Neural progenitor cell (in vitro differentiated cells): ENCODE measurements around the gene RNH1. TPM values are rescaled to one million over a fixed set of nuclear protein-coding genes. Genes with fewer than 3 reads are reported as not detected.
A peak's percentile ranks its signal among the peaks of the same experiment; 100 is the strongest.

Source experiments
- DNase-seq: peaks from one replicate; pipeline ENCODE4 v3.0.0-alpha.2; 2016; ENCODE audit warnings: low spot score
- H2AFZ ChIP-seq: fragments of 200-600 bp; sonication (generic); replicated peaks from 2 replicates; pipeline ENCODE4 v1.6.1; 2016; ENCODE audit warnings: antibody characterized with exemption
- H3F3A ChIP-seq: fragments of 200-600 bp; sonication (generic); 2 replicates; pipeline ENCODE4 v1.6.1; 2016; ENCODE audit warnings: antibody characterized with exemption, low read depth
- H3K27ac ChIP-seq: fragments of 200-600 bp; sonication (generic); 2 replicates; pipeline ENCODE4 v1.5.1; 2016; ENCODE audit warnings: mild to moderate bottlenecking
- H3K27me3 ChIP-seq: fragments of 200-600 bp; sonication (generic); 2 replicates; pipeline ENCODE4 v1.6.1; 2016; ENCODE audit warnings: mild to moderate bottlenecking, moderate library complexity
- H3K36me3 ChIP-seq: fragments of 200-600 bp; sonication (generic); 2 replicates; pipeline ENCODE4 v1.5.1; 2016
- H3K4me1 ChIP-seq: fragments of 200-600 bp; sonication (generic); 2 replicates; pipeline ENCODE4 v1.6.1; 2016; ENCODE audit warnings: mixed run types
- H3K4me2 ChIP-seq: fragments of 200-600 bp; sonication (generic); 2 replicates; pipeline ENCODE4 v1.6.1; 2016
- H3K4me3 ChIP-seq: fragments of 200-600 bp; sonication (generic); 2 replicates; pipeline ENCODE4 v1.5.1; 2016
- H3K79me2 ChIP-seq: fragments of 200-600 bp; sonication (generic); 2 replicates; pipeline ENCODE4 v1.6.1; 2016; ENCODE audit warnings: low read depth
- H3K9ac ChIP-seq: fragments of 200-600 bp; sonication (generic); 2 replicates; pipeline ENCODE4 v1.6.1; 2016
- H3K9me3 ChIP-seq: fragments of 200-600 bp; sonication (generic); 2 replicates; pipeline ENCODE4 v1.5.1; 2016; ENCODE audit warnings: low read depth
- H4K20me1 ChIP-seq: fragments of 200-600 bp; sonication (generic); 2 replicates; pipeline ENCODE4 v1.6.1; 2016; ENCODE audit warnings: low read depth
- H3K27ac Mint-ChIP-seq: 3 replicates; pipeline ENCODE4 v1.8.0; 2021; ENCODE audit warnings: mixed read lengths
- H3K27me3 Mint-ChIP-seq: 2 replicates; pipeline ENCODE4 v1.8.0; 2022; ENCODE audit warnings: low read depth, mild to moderate bottlenecking, inconsistent platforms, moderate library complexity, mixed read lengths; ENCODE audit not compliant: insufficient read depth
- H3K36me3 Mint-ChIP-seq: 3 replicates; pipeline ENCODE4 v1.8.0; 2021; ENCODE audit warnings: mixed read lengths
- H3K4me1 Mint-ChIP-seq: 3 replicates; pipeline ENCODE4 v1.8.0; 2021; ENCODE audit warnings: mixed read lengths
- H3K4me3 Mint-ChIP-seq: 3 replicates; pipeline ENCODE4 v1.8.0; 2021; ENCODE audit warnings: mild to moderate bottlenecking, moderate library complexity, mixed read lengths
- H3K9me3 Mint-ChIP-seq: 3 replicates; pipeline ENCODE4 v1.8.0; 2020; ENCODE audit warnings: mixed read lengths
- CTCF ChIP-seq: fragments of 200-600 bp; sonication (generic); IDR thresholded peaks from 2 replicates; pipeline ENCODE4 v1.5.1; 2017; ENCODE audit warnings: antibody characterized with exemption, mild to moderate bottlenecking
- EZH2 ChIP-seq: fragments of 200-600 bp; sonication (generic); IDR thresholded peaks from 2 replicates; pipeline ENCODE4 v1.6.1; 2017; ENCODE audit warnings: antibody characterized with exemption, mild to moderate bottlenecking, moderate library complexity
- EZH2phosphoT487 ChIP-seq: fragments of 200-600 bp; sonication (generic); IDR thresholded peaks from 2 replicates; pipeline ENCODE4 v1.6.1; 2017; ENCODE audit warnings: antibody characterized with exemption
- total RNA-seq: library from RNA; depleted of rRNA; stranded (reverse); fragments of >200 nt; gene quantifications from 2 replicates; pipeline ENCODE4 v1.2.3, GENCODE V29; 2015; ENCODE audit warnings: low replicate concordance

RNH1 gene
- total RNA-seq, 1 donor from 2014 or later = 10.5 TPM

- TF ChIP-seq EZH2phosphoT487 = no peak
- TF ChIP-seq EZH2 = no peak
- TF ChIP-seq CTCF = no peak
- H3K4me3 Mint-ChIP-seq = no peak overlapping the region
- no peak for DNase-seq
- Histone ChIP-seq H3K4me1 (peaks cover 4% of the 10 kb centered on the region), H3K4me3 (no peak overlapping the region), H3K27ac (no peak overlapping the region), H2AFZ (no peak overlapping the region), H3F3A (peaks cover 3% of the 10 kb centered on the region), H3K4me2 (no peak overlapping the region), H3K36me3 (no peaks in the 10 kb centered on the region), H3K9me3 (no peaks in the 10 kb centered on the region), H3K9ac (no peak overlapping the region), H4K20me1 (peaks cover 40% of the 10 kb centered on the region), H3K79me2 (peaks cover 76% of the 10 kb centered on the region), H3K27me3 (no peaks in the 10 kb centered on the region)
- H3K27me3 Mint-ChIP-seq = peaks cover 3% of the 10 kb centered on the region
- H3K4me1 Mint-ChIP-seq = peaks cover 20% of the 10 kb centered on the region
- no peak overlapping the region for H3K27ac Mint-ChIP-seq
- peaks cover 13% of the 10 kb centered on the region for H3K36me3 Mint-ChIP-seq
- H3K9me3 Mint-ChIP-seq = no peaks in the 10 kb centered on the region
Measured at GRCh38 chr11:454801-455565, 52.1 kb downstream of the RNH1 start.

GRCh38 chr11:454043-454442 lies 53.0 kb downstream of the RNH1 start:
- no peak for TF ChIP-seq EZH2
- no peak for TF ChIP-seq CTCF
- no peak for TF ChIP-seq EZH2phosphoT487
- Histone ChIP-seq H4K20me1 (peaks cover 40% of the 10 kb centered on the region), H3K9me3 (no peaks in the 10 kb centered on the region), H3F3A (peaks cover 12% of the 10 kb centered on the region), H3K9ac (no peak overlapping the region), H3K4me1 (peaks cover 4% of the 10 kb centered on the region), H3K36me3 (no peaks in the 10 kb centered on the region), H3K27ac (no peak overlapping the region), H3K79me2 (peaks cover 83% of the 10 kb centered on the region), H3K27me3 (no peaks in the 10 kb centered on the region), H3K4me3 (no peak overlapping the region), H3K4me2 (no peak overlapping the region), H2AFZ (no peak overlapping the region)
- peaks cover 13% of the 10 kb centered on the region for H3K36me3 Mint-ChIP-seq
- peak overlapping the region; percentile 35 for H3K4me3 Mint-ChIP-seq
- no peak overlapping the region for H3K27ac Mint-ChIP-seq
- H3K9me3 Mint-ChIP-seq = no peaks in the 10 kb centered on the region
- peaks cover 3% of the 10 kb centered on the region for H3K27me3 Mint-ChIP-seq
- no peak for DNase-seq
- peaks cover 20% of the 10 kb centered on the region for H3K4me1 Mint-ChIP-seq

GRCh38 chr11:453564-453963 lies 53.5 kb downstream of the RNH1 start:
- H3K79me2 ChIP-seq = peaks cover 84% of the 10 kb centered on the region
- H2AFZ ChIP-seq = no peak overlapping the region
- H3K27me3 Mint-ChIP-seq = peaks cover 5% of the 10 kb centered on the region
- H3K27me3 ChIP-seq = no peaks in the 10 kb centered on the region
- no peaks in the 10 kb centered on the region for H3K9me3 ChIP-seq
- peaks cover 40% of the 10 kb centered on the region for H4K20me1 ChIP-seq
- H3K4me3 ChIP-seq = no peak overlapping the region
- no peaks in the 10 kb centered on the region for H3K36me3 ChIP-seq
- TF ChIP-seq CTCF = no peak
- TF ChIP-seq EZH2phosphoT487 = no peak
- TF ChIP-seq EZH2 = no peak
- H3K4me1 ChIP-seq = peaks cover 4% of the 10 kb centered on the region
- DNase-seq = no peak
- peaks cover 13% of the 10 kb centered on the region for H3K36me3 Mint-ChIP-seq
- peaks cover 23% of the 10 kb centered on the region for H3K4me1 Mint-ChIP-seq
- peaks cover 17% of the 10 kb centered on the region for H3F3A ChIP-seq
- H3K4me3 Mint-ChIP-seq = no peak overlapping the region
- H3K27ac ChIP-seq = no peak overlapping the region
- no peak overlapping the region for H3K9ac ChIP-seq
- H3K27ac Mint-ChIP-seq = no peak overlapping the region
- H3K9me3 Mint-ChIP-seq = no peaks in the 10 kb centered on the region
- no peak overlapping the region for H3K4me2 ChIP-seq
